SU-DHL-6 (cell line): Measurements from ENCODE around the gene CAP1.

Source experiments
- CTCF ChIP-seq: fragments of 200-600 bp; sonication (generic); IDR thresholded peaks from one replicate; pipeline ENCODE4 v1.5.1; 2017; ENCODE audit warnings: antibody characterized with exemption, mild to moderate bottlenecking, low read length, moderate library complexity; ENCODE audit not compliant: insufficient read depth, poor library complexity, severe bottlenecking
- EZH2phosphoT487 ChIP-seq: fragments of 200-600 bp; sonication (generic), shearing (Covaris generic); conservative IDR thresholded peaks from 2 replicates; pipeline ENCODE4 v1.6.1; 2018; ENCODE audit warnings: mild to moderate bottlenecking, antibody characterized with exemption, low read length, moderate library complexity, mixed read lengths

GRCh38 chr1:40064797-40065499 lies 24.4 kb downstream of the CAP1 start:
- TF ChIP-seq CTCF (no peak), EZH2phosphoT487 (no peak)
